Measurements from ENCODE around the gene NFATC2. TPM values are rescaled to one million over a fixed set of nuclear protein-coding genes. Genes with fewer than 3 reads are reported as not detected.

Gene NFATC2
- total RNA-seq, 1 donor from 2014 or later = 1.9 TPM

DNA sequence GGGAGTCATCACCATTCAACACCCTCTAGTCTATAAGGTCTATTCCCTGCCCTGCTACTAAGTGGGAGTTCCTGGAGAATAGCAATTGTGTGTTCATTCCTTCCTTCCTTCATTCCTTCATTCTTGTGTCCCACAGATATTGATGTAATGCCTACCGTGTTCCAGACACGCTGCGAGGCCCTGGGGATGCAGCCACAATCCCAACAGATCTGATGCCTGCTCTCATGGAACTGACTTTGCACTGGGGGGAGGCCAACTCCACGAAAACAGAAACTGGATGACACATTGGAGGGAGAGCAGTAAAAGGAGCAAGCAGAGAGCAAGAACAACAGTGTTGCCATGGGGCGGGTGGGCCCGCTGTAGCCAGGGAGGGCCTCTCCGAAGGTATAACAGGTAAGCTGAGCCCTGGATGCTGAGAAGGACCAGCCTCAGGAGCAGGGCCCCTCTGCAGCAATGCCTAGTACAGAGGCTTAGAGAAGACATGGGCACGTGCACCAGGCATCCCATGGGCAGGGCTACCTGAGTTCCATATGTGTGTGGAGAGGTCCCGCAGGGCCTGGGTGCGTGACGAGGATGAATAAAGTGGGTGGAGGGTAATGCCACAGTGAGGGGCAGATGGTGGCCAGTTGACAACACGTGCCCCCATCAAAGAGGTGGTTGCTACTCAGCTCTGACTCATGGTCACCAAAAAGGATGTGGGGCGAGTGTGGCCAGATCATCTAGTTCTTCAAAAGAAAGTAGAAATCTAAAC lies 173.9 kb downstream of the NFATC2 start:
- TF ChIP-seq, protein P1, sequence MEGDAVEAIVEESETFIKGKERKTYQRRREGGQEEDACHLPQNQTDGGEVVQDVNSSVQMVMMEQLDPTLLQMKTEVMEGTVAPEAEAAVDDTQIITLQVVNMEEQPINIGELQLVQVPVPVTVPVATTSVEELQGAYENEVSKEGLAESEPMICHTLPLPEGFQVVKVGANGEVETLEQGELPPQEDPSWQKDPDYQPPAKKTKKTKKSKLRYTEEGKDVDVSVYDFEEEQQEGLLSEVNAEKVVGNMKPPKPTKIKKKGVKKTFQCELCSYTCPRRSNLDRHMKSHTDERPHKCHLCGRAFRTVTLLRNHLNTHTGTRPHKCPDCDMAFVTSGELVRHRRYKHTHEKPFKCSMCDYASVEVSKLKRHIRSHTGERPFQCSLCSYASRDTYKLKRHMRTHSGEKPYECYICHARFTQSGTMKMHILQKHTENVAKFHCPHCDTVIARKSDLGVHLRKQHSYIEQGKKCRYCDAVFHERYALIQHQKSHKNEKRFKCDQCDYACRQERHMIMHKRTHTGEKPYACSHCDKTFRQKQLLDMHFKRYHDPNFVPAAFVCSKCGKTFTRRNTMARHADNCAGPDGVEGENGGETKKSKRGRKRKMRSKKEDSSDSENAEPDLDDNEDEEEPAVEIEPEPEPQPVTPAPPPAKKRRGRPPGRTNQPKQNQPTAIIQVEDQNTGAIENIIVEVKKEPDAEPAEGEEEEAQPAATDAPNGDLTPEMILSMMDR (conservative IDR thresholded peaks at IDR 0.05; ENCODE audit: low read depth, low read length) = no peak
- H3K4me3 ChIP-seq (ENCODE audit: low read depth, low read length) = no peak overlapping the region
- no peak for DNase-seq (ENCODE audit: low read depth)

DNA sequence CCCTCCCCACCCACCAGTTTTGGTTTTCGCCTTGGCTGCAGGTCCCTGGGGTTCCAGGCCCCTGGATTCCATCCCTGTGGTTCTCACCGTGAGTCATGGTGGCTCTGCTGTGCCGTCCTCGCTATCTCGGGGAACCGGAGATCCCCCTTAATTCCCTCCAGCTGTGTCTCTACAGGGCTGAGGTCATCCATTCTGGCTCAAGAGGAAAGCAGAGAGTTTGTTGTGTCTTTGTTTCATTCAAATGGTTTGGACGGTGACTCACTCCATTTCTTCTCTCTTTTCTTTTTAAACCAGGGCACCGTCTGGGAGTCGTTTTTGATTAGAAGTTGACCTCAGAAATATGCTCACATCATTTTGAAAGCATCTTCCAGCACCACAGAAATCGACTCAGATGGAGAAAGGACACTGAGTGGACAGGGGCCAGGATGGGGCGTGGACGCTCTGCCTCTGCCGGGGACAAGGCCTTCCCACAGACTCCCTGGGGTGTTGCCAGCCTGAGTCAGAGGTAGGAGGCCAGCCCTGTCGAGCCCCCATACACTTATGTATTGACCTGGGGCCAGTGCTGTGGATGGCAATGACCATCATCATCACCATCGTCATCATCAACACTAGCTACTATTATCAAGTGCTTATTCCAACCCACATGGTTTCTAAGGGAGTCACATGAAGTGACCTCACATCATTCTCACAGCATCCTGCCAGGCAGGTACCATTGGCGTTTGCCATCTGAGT lies 176.2 kb downstream of the NFATC2 start:
- TF ChIP-seq, protein P1 (conservative IDR thresholded peaks at IDR 0.05; ENCODE audit: low read depth, low read length) = no peak
- peak; percentile 47 for DNase-seq (ENCODE audit: low read depth)
- H3K4me3 ChIP-seq (ENCODE audit: low read depth, low read length) = no peak overlapping the region

DNA sequence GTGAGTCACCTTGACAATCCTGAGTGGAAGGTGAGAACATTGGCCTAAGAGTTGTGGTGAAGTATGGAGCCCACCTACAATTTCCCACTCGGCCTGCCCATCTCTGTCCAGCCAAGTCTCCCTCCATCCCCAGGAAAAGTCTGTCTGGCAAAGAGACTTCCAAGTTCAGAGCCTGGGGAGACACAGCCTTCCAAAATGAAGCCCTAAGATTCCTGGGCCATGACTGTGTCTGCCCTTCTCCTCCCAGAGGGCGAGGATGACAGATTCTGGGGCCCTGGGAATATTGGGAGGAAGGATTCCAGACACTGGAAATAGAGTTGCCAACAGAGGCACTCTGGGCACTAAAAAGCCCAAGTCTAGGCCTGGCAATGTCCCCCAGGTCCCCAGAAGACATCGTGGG lies 176.8 kb downstream of the NFATC2 start:
- TF ChIP-seq, protein P1 (conservative IDR thresholded peaks at IDR 0.05; ENCODE audit: low read depth, low read length) = no peak
- DNase-seq (ENCODE audit: low read depth) = no peak
- no peak overlapping the region for H3K4me3 ChIP-seq (ENCODE audit: low read depth, low read length)

DNA sequence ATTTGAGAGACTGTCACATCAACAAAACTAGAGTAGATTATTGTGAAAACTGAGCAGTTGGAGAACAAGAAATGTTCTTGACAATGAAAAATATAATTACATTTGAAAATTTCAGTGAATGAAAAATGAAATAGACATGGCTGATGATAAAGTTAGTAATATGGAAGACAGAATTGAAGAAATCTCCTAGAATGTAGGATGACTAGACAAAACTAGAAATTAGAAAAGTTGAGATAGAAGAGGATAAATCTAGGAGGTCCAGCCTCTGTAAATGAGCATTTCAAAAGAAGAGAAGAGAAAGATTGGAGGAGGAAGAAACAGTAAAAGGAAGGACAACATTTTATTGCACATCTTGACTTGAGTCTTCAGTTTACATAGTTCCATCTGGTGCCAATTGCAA lies 178.7 kb downstream of the NFATC2 start:
- no peak for DNase-seq (ENCODE audit: low read depth)
- TF ChIP-seq, protein P1 (conservative IDR thresholded peaks at IDR 0.05; ENCODE audit: low read depth, low read length) = no peak
- no peak overlapping the region for H3K4me3 ChIP-seq (ENCODE audit: low read depth, low read length)

DNA sequence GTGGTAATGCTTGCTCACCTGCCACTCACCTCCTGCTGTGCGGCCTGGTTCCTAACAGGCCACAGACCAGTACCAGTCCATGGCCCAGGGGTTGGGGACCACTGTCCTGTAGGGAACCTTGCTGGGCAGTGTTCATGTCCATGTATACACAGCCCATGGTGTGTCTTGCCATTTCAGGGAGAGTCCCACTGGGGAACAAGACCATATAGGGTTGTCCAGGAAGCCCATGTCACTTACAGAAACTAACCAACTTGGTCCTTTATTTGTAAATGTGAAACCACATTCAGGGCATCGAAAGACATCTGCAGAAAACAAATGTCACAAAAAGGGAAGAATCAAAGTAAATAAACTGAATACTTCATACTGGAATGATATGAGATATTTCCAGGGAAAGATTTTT lies 179.1 kb downstream of the NFATC2 start:
- no peak for DNase-seq (ENCODE audit: low read depth)
- TF ChIP-seq, protein P1 (conservative IDR thresholded peaks at IDR 0.05; ENCODE audit: low read depth, low read length) = no peak
- no peak overlapping the region for H3K4me3 ChIP-seq (ENCODE audit: low read depth, low read length)

DNA sequence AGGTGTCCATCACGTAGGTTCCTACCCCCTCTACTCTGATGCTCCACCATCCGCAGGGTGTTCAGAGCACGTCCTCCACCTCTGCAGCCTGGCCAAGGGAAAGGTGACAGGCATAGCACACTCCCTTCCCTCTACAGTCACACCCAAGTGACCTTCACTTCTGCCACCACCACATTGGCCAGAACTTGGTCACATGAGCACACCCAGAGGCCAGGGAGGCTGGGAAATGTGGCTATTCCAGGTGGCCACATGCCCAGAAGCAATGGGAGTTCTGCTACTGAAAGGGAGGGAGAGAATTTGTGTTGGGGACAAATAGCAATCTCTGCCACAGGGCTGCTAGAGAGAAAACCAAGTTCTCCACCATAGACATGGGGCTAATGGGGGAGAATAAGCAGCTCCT lies 180.3 kb downstream of the NFATC2 start:
- TF ChIP-seq, protein P1 (conservative IDR thresholded peaks at IDR 0.05; ENCODE audit: low read depth, low read length) = no peak
- no peak overlapping the region for H3K4me3 ChIP-seq (ENCODE audit: low read depth, low read length)
- DNase-seq (ENCODE audit: low read depth) = no peak

All from epithelial cell of proximal tubule (primary cell).